ENCODE results near the gene VILL. TPM values are rescaled to one million over a fixed set of nuclear protein-coding genes. Genes with fewer than 3 reads are reported as not detected.

VILL gene
- polyA plus RNA-seq, 2 of the 4 experiments (the other 2 are of a cell fraction): 0.05 to 0.22 TPM

GRCh38 chr3:37988931-37989525 lies 1.6 kb upstream of the VILL start:
- no peak for DNase-seq (ENCODE audit: low read depth in 1 of 2, low spot score in 1 of 2)
- Histone ChIP-seq H3K9me3 (no peaks in the 10 kb centered on the region), H3K27ac (no peak overlapping the region), H3K4me1 (peaks cover 14% of the 10 kb centered on the region), H3K4me3 (no peak overlapping the region), H3K4me2 (no peak overlapping the region)
- no peak for ATAC-seq
- WGBS (ENCODE audit: missing lambda C conversion rate): 87% methylated on average over 15 of the region's 15 CpGs
- ChIA-PET POLR2A (no interaction called here), CTCF (interaction anchor here (0.7 to 1.5 kb wide), 2 partner anchors 8 to 22 kb away, joined by 3 to 5 read pairs; no protein-coding TSS in a partner anchor)
- no peak for FAIRE-seq
- no peak for TF ChIP-seq MAZ (IDR thresholded peaks at IDR 0.05; ENCODE audit: borderline replicate concordance, low read depth, low read length)
- TF ChIP-seq, protein P1, sequence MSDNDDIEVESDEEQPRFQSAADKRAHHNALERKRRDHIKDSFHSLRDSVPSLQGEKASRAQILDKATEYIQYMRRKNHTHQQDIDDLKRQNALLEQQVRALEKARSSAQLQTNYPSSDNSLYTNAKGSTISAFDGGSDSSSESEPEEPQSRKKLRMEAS (IDR thresholded peaks at IDR 0.05): no peak
- TF ChIP-seq POLR2A (IDR thresholded peaks at IDR 0.05; ENCODE audit: low read length): no peak
- TF ChIP-seq, protein P2, sequence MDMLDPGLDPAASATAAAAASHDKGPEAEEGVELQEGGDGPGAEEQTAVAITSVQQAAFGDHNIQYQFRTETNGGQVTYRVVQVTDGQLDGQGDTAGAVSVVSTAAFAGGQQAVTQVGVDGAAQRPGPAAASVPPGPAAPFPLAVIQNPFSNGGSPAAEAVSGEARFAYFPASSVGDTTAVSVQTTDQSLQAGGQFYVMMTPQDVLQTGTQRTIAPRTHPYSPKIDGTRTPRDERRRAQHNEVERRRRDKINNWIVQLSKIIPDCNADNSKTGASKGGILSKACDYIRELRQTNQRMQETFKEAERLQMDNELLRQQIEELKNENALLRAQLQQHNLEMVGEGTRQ (IDR thresholded peaks at IDR 0.05): no peak
- no peak for TF ChIP-seq EHF (CRISPR knock-in tag; IDR thresholded peaks at IDR 0.05)
- no peak for TF ChIP-seq FOSB (CRISPR knock-in tag; IDR thresholded peaks at IDR 0.05)
- no peak for TF ChIP-seq CHD4 (IDR thresholded peaks at IDR 0.05; ENCODE audit: borderline replicate concordance)

- Histone ChIP-seq H3K4me3 (no peak overlapping the region), H3K9me3 (no peaks in the 10 kb centered on the region), H3K4me1 (peaks cover 14% of the 10 kb centered on the region), H3K4me2 (no peak overlapping the region), H3K27ac (no peak overlapping the region)
- ATAC-seq (no peak), FAIRE-seq (no peak), DNase-seq (ENCODE audit: low read depth in 1 of 2, low spot score in 1 of 2) (no peak)
- CTCF ChIA-PET: interaction anchor here (0.6 to 1.5 kb wide), 2 partner anchors 10 to 23 kb away, joined by 3 to 5 read pairs; no protein-coding TSS in a partner anchor
- POLR2A ChIA-PET: no interaction called here
- 89% methylated on average over 7 of the region's 7 CpGs for WGBS (ENCODE audit: missing lambda C conversion rate)
- TF ChIP-seq SMC3 (IDR thresholded peaks at IDR 0.05) (no peak), PHF8 (IDR thresholded peaks at IDR 0.05; ENCODE audit: borderline replicate concordance, low read depth) (no peak), TP53 (CRISPR knock-in tag; IDR thresholded peaks at IDR 0.05) (no peak), EHMT2 (IDR thresholded peaks at IDR 0.05; ENCODE audit: low read depth) (no peak), ZFP36 (IDR thresholded peaks at IDR 0.05; ENCODE audit: borderline replicate concordance, partially characterized antibody) (no peak), FOSB (CRISPR knock-in tag; IDR thresholded peaks at IDR 0.05) (no peak), REST (IDR thresholded peaks at IDR 0.05) (no peak), RARB (CRISPR knock-in tag; IDR thresholded peaks at IDR 0.05) (no peak), MAZ (IDR thresholded peaks at IDR 0.05; ENCODE audit: borderline replicate concordance, low read depth, low read length) (no peak), RAD21 (conservative IDR thresholded peaks at IDR 0.05 in 1 of 2, IDR thresholded peaks at IDR 0.05 in 1 of 2) (no peak), MYC (IDR thresholded peaks at IDR 0.05; ENCODE audit: borderline replicate concordance, low read length) (no peak), CBX8 (IDR thresholded peaks at IDR 0.05) (no peak), CHD4 (IDR thresholded peaks at IDR 0.05; ENCODE audit: borderline replicate concordance) (no peak)
- TF ChIP-seq, protein P3, sequence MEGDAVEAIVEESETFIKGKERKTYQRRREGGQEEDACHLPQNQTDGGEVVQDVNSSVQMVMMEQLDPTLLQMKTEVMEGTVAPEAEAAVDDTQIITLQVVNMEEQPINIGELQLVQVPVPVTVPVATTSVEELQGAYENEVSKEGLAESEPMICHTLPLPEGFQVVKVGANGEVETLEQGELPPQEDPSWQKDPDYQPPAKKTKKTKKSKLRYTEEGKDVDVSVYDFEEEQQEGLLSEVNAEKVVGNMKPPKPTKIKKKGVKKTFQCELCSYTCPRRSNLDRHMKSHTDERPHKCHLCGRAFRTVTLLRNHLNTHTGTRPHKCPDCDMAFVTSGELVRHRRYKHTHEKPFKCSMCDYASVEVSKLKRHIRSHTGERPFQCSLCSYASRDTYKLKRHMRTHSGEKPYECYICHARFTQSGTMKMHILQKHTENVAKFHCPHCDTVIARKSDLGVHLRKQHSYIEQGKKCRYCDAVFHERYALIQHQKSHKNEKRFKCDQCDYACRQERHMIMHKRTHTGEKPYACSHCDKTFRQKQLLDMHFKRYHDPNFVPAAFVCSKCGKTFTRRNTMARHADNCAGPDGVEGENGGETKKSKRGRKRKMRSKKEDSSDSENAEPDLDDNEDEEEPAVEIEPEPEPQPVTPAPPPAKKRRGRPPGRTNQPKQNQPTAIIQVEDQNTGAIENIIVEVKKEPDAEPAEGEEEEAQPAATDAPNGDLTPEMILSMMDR (IDR thresholded peaks at IDR 0.05): no peak
- TF ChIP-seq, protein P4, sequence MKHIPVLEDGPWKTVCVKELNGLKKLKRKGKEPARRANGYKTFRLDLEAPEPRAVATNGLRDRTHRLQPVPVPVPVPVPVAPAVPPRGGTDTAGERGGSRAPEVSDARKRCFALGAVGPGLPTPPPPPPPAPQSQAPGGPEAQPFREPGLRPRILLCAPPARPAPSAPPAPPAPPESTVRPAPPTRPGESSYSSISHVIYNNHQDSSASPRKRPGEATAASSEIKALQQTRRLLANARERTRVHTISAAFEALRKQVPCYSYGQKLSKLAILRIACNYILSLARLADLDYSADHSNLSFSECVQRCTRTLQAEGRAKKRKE (CRISPR knock-in tag; IDR thresholded peaks at IDR 0.05; ENCODE audit: low read depth): no peak
- TF ChIP-seq, protein P1 (IDR thresholded peaks at IDR 0.05): no peak
Observed at GRCh38 chr3:37989821-37990480, 635 bp upstream of the VILL start.
